PC-9 (cell line): ENCODE data around the gene CLIP1.

Experiments used
- CTCF ChIP-seq: fragments of 200-600 bp; sonication (generic); conservative IDR thresholded peaks from 2 replicates; pipeline ENCODE4 v1.6.1; 2017; ENCODE audit warnings: mixed run types, antibody characterized with exemption, mild to moderate bottlenecking, moderate library complexity
- EZH2 ChIP-seq: fragments of 200-600 bp; sonication (generic); IDR thresholded peaks from 2 replicates; pipeline ENCODE4 v1.8.0; 2017; ENCODE audit warnings: antibody characterized with exemption, low read depth

GRCh38 chr12:122395319-122395718 lies 27.1 kb downstream of the CLIP1 start:
- no peak for TF ChIP-seq CTCF
- TF ChIP-seq EZH2 = no peak
